ENCODE measurements around the gene THSD4. TPM values are rescaled to one million over a fixed set of nuclear protein-coding genes. Genes with fewer than 3 reads are reported as not detected.

THSD4 gene
- total RNA-seq, 1 experiment from 2014 or later, result 65.4 TPM

- ChIA-PET CTCF (interaction anchor here (0.6 kb wide), 1 partner anchor 45 kb away, joined by 11 read pairs; no protein-coding TSS in a partner anchor), POLR2A (interaction anchor here (0.6 kb wide), 1 partner anchor 173 kb away, joined by 6 read pairs; no protein-coding TSS in a partner anchor)
- H3K4me3 ChIP-seq (ENCODE audit: low read depth in 2 of 2, low read length in 2 of 2), result no peak overlapping the region
- H3K9me3 ChIP-seq (ENCODE audit: control insufficient read depth, insufficient read depth, low read depth, low read length), result no peaks in the 10 kb centered on the region
- in situ Hi-C loops (cut with HindIII; ENCODE audit: low pct_unique_long_range_greater_than_20kb, low sequenced_read_pairs) (no loop called here), intact Hi-C loops (cut with micrococcal nuclease; ENCODE audit: unreplicated experiment) (no loop called here)
- peaks cover 16% of the 10 kb centered on the region for H3K4me1 ChIP-seq (ENCODE audit: control insufficient read depth, insufficient read depth, low read length)
- no peak for TF ChIP-seq CTCF (IDR thresholded peaks at IDR 0.05)
- TF ChIP-seq POLR2AphosphoS5 (IDR thresholded peaks at IDR 0.05; ENCODE audit: low read depth, low read length), result no peak
- no peak for TF ChIP-seq SIN3A (IDR thresholded peaks at IDR 0.05; ENCODE audit: borderline replicate concordance, insufficient read depth, low read depth, low read length)
- no peak for TF ChIP-seq TCF7L2 (IDR thresholded peaks at IDR 0.05; ENCODE audit: low read depth, low read length)
- TF ChIP-seq REST (IDR thresholded peaks at IDR 0.05; ENCODE audit: insufficient read depth in 1 of 2, low read depth in 2 of 2, low read length in 1 of 2), result no peak
- no peak for ATAC-seq
- H3K27ac ChIP-seq (ENCODE audit: low read length), result no peak overlapping the region
- H3K27me3 ChIP-seq (ENCODE audit: control insufficient read depth, insufficient read depth, low read length), result no peaks in the 10 kb centered on the region
- BruUV-seq (replicated peaks), result no TSS peak
- DNase-seq (ENCODE audit: low read depth, low spot score), result no peak
- H3K36me3 ChIP-seq (ENCODE audit: control insufficient read depth, insufficient read depth, low read length), result no peaks in the 10 kb centered on the region
Observed at GRCh38 chr15:71143373-71144310, 28.4 kb downstream of the THSD4 start.

DNA sequence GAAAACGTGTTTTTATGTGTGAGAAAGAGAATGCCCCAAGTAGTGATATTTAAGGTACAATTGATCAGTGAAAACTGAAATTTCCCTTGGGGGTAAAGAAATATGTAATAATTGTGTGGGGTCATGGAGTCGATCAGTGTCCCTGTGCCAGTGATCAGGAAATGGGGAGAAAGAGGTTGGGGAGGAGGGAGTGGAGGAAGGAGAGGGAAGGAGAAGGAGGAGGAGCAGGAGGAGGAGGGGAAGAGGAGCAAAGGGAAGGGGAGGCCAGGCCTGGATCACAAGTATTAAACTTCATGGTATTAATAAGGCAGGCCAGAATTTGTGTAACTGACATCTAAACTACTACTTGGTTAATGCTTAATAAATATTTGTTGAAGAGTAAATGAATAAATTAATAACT lies 30.4 kb downstream of the THSD4 start:
- BruUV-seq (replicated peaks), result no TSS peak
- intact Hi-C loops (cut with micrococcal nuclease; ENCODE audit: unreplicated experiment), result no loop called here
- Histone ChIP-seq H3K27me3 (ENCODE audit: control insufficient read depth, insufficient read depth, low read length) (no peaks in the 10 kb centered on the region), H3K4me1 (ENCODE audit: control insufficient read depth, insufficient read depth, low read length) (peaks cover 19% of the 10 kb centered on the region), H3K9me3 (ENCODE audit: control insufficient read depth, insufficient read depth, low read depth, low read length) (no peaks in the 10 kb centered on the region), H3K36me3 (ENCODE audit: control insufficient read depth, insufficient read depth, low read length) (no peaks in the 10 kb centered on the region), H3K27ac (ENCODE audit: low read length) (no peak overlapping the region), H3K4me3 (ENCODE audit: low read depth in 2 of 2, low read length in 2 of 2) (no peak overlapping the region)
- POLR2A ChIA-PET, result no interaction called here
- DNase-seq (ENCODE audit: low read depth, low spot score) (no peak), ATAC-seq (no peak)
- no peak for TF ChIP-seq TCF7L2 (IDR thresholded peaks at IDR 0.05; ENCODE audit: low read depth, low read length)
- TF ChIP-seq REST (IDR thresholded peaks at IDR 0.05; ENCODE audit: insufficient read depth in 1 of 2, low read depth in 2 of 2, low read length in 1 of 2), result no peak
- no peak for TF ChIP-seq SIN3A (IDR thresholded peaks at IDR 0.05; ENCODE audit: borderline replicate concordance, insufficient read depth, low read depth, low read length)
- no peak for TF ChIP-seq CTCF (IDR thresholded peaks at IDR 0.05)
- no peak for TF ChIP-seq POLR2AphosphoS5 (IDR thresholded peaks at IDR 0.05; ENCODE audit: low read depth, low read length)
- CTCF ChIA-PET, result no interaction called here
- in situ Hi-C loops (cut with HindIII; ENCODE audit: low pct_unique_long_range_greater_than_20kb, low sequenced_read_pairs), result no loop called here
